Suprapubic skin (tissue), 4 donors: ENCODE measurements around the gene TREH.

ENCODE experiments used
- POLR2A ChIP-seq, 2 donors: fragments of 450-650 bp; IDR thresholded peaks; one replicate each; pipeline ENCODE4 v1.6.1; 2017; ENCODE audit warnings: antibody characterized with exemption in 2 of 2, mild to moderate bottlenecking in 2 of 2, moderate library complexity in 2 of 2
- POLR2AphosphoS5 ChIP-seq, 3 donors: sonication (generic); formaldehyde crosslinking; IDR thresholded peaks; one replicate each; pipeline ENCODE4 v1.6.1; 2017; ENCODE audit warnings: antibody characterized with exemption in 3 of 3
- TF ChIP-seq, protein P1 (sequence below), 2 donors: fragments of 200-600 bp in 1 of 2; fragments of 450-650 bp in 1 of 2; sonication (generic) in 1 of 2; IDR thresholded peaks; one replicate each; pipeline ENCODE4 v1.5.1; 2016 to 2019; ENCODE audit warnings: antibody characterized with exemption in 2 of 2, mild to moderate bottlenecking in 1 of 2, moderate library complexity in 1 of 2

DNA sequence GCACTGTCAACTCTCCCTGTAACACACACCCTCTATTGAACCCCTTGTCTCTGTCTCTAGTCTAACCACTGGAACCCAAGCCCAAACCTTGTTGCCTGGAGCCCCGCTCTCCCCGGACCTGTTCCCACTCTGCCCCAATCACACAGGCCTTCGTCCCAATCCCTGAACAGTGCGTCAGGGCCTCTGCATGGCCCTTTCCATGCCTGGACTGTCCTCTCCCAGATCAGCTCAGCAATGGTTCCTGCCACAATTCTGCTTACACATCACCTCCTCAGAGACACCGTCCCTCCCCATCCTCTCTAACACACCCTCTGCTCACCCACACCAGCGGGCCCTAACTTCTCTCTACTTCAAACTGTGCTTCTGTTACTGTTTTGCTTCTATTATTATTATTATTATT lies 1.5 kb downstream of the TREH start:
- TF ChIP-seq, protein P1, sequence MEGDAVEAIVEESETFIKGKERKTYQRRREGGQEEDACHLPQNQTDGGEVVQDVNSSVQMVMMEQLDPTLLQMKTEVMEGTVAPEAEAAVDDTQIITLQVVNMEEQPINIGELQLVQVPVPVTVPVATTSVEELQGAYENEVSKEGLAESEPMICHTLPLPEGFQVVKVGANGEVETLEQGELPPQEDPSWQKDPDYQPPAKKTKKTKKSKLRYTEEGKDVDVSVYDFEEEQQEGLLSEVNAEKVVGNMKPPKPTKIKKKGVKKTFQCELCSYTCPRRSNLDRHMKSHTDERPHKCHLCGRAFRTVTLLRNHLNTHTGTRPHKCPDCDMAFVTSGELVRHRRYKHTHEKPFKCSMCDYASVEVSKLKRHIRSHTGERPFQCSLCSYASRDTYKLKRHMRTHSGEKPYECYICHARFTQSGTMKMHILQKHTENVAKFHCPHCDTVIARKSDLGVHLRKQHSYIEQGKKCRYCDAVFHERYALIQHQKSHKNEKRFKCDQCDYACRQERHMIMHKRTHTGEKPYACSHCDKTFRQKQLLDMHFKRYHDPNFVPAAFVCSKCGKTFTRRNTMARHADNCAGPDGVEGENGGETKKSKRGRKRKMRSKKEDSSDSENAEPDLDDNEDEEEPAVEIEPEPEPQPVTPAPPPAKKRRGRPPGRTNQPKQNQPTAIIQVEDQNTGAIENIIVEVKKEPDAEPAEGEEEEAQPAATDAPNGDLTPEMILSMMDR (IDR thresholded peaks at IDR 0.05) = no peak
- no peak for TF ChIP-seq POLR2AphosphoS5 (IDR thresholded peaks at IDR 0.05)
- no peak for TF ChIP-seq POLR2A (IDR thresholded peaks at IDR 0.05)
